ENCODE measurements around the gene TOR2A.
"Not testable (repeated sequence)": the region's sequence is repeated elsewhere in the genome, so short reads cannot be mapped to it uniquely, and the experiment has no call there.

TOR2A gene

GRCh38 chr9:127769101-127769500 lies 34.0 kb upstream of the TOR2A start:
- DNase-seq = no peak

- no peak for DNase-seq
Measured at GRCh38 chr9:127768698-127769097, 33.6 kb upstream of the TOR2A start.

DNA sequence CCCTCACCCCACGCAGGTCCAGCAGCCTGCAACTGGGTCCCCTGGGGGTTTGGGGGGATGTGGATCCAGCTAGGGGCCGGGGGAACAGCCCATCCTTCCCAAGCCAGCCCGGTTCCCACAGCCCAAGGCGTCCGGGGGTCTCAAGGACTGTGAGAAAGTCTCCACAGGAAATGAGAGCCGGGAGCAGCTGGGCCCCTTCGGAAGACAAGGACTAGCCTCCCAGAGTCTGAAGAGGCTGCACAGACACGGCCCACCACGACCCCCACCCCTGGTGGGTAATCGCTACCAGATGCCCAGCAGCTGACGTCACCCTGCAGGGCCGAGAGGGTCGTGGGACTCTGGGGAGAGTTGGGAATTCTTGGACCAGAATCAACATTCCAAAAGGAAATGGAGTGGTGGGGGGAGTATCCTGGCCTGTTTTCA lies 32.8 kb upstream of the TOR2A start:
- DNase-seq = no peak

- no peak for DNase-seq
Measured at GRCh38 chr9:127767410-127767809, 32.3 kb upstream of the TOR2A start.

DNA sequence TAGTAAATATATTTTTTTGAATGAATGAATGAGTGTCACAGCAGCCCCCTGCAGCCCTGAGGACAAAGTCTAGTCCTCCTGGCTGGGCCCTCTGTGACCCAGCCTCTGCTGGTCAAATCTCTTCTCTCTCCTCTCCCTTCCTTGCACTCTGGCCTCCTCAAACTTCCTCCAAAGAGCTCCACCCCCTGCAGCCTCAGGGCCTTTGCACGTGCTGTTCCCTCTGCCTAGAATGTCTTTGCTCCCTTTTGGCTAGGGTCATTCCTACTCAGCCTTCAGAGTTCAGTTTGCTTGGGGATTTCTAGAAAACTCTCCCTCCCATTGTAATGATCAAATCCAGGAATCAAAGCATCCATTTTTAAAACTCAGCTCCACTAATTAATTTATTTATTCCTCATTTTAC lies 30.3 kb upstream of the TOR2A start:
- DNase-seq = no peak

- peak in 3 of 56 donors; percentile 18 to 23 (median 21) for DNase-seq
Measured at GRCh38 chr9:127763918-127764384, 28.9 kb upstream of the TOR2A start.

DNA sequence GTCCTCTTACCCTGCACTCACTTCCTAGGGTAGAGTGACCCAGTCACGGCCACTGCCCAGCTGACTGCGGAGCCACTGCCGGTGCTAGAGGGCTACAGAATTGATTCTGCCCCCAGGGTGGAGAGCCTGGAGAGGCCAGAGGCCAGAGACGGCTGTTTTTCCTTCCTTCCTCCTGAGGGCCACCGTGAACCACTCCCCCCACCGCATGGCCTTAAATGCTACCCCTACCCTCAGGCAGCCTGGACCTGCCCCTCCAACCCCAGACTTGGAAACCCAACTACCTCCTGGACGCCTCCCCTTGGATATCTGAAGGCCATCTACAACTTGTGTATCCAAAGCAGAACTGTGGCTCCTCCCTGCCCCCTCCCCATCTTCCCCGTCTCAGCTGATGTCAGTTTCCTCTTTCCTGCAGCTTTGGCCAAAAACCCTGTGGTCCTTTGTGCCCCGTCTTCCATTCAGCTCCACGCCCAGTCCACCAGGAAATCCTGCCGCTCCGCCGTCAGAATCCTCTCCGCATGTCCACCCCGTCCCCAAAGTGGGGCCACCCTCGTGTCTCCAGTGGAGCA lies 27.1 kb upstream of the TOR2A start:
- peak in 1 of 56 donors; percentile 11 for DNase-seq

GRCh38 chr9:127761491-127761956 lies 26.4 kb upstream of the TOR2A start:
- no peak for DNase-seq

DNA sequence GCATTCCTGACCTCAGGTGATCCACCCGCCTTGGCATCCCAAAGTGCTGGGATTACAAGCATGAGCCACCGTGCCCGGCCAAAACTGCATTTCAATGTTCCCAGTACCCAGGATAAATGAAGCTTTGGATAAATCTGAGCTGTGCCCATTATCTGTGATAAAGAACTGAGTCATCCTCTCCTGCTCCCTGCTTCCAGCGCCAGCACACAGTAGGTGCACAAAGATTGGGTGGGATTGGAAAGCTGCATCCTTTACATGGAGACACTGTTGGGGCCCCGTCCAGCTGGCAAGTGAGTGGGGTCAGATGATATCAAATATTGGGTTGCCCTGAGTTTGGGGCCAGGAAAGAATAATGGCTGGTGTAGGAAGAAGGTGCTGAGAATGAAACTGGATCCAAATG lies 26.0 kb upstream of the TOR2A start:
- no peak for DNase-seq

- no peak for DNase-seq
Measured at GRCh38 chr9:127758843-127759242, 23.7 kb upstream of the TOR2A start.

DNA sequence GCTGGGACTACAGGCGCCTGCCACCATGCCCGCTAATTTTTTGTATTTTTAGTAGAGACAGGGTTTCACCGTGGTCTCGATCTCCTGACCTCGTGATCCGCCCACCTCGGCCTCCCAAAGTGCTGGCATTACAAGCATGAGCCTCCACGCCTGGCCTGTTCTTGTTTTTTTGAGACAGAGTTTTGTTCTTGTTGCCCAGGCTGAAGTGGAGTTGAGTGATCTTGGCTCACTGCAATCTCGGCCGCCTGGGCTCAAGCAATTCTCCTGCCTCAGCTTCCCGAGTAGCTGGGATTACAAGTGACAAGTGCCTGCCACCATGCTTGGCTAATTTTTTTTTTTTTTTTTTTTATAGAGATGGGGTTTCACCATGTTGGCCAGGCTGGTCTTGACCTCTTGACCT lies 21.7 kb upstream of the TOR2A start:
- DNase-seq = not testable (repeated sequence)

DNA sequence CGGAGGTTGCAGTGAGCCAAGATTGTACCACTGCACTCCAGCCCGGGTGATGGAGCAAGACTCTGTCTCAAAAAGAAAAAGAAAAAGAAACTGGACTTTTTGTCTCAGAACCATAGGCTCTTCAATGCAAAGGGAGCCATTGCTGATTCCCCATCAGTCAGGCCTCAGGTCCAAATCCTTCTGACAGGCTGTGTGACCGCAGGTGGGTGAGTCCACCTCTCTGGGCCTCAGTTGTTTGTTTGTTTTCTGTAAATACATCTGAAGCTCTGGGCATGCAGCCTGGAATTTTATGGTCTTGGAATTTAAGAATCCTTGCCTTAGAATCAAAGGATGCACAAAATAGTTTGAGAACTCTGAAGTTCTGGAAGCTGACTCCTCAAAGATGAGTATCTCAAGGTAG lies 21.1 kb upstream of the TOR2A start:
- DNase-seq = no peak

DNA sequence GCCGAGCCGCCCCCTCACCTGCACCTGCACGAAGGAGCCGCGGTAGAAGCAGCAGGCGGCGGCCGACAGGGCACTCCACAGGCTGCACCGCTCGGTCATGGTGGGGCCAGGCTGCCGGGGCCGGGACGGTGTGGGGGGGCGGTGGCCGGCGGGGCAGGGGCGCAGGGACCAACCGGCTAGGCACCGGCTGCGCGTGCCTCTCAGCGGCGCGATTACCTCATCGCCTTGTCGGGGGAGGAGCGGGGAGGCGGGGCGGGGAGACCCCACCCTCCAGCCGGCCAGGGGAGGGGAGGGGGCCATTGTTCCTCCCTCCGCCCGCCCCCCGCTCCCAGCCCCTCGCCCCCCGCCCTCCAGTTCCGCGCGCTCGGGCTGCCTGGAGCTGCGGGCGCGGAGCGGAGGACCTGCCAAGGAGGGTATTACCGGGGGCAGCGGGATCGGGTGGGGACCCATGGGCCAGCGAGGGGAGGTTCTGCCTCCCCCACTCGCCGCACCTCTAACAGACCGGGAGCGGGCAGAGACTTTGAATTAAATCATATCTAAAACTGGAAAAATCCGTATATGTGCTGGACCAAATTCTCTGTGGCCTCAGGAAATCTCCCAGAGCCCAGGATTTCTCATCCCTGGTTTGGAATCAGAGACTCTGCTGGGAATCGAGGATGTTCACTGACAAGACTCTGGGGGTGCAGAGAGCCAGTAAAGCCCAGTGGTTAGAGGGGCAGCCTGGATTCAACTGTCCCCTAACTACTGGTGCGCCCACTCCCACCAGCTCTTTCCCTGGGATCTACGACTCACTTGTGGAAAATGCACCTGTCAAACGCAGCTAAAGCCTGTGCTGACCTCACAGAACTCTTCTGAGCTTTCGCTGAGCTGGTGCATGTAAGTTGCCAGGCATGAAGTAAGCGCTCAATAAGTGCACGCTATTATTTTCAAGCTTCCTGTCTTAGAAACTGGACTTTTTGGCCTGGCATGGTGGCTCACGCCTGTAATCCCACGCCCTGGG lies 20.3 kb upstream of the TOR2A start:
- DNase-seq = peak in 6 of 56 donors; percentile 16 to 51 (median 19)

GRCh38 chr9:127754099-127755060 lies 19.3 kb upstream of the TOR2A start:
- DNase-seq = peak in 33 of 56 donors; percentile 10 to 79 (median 40)

DNA sequence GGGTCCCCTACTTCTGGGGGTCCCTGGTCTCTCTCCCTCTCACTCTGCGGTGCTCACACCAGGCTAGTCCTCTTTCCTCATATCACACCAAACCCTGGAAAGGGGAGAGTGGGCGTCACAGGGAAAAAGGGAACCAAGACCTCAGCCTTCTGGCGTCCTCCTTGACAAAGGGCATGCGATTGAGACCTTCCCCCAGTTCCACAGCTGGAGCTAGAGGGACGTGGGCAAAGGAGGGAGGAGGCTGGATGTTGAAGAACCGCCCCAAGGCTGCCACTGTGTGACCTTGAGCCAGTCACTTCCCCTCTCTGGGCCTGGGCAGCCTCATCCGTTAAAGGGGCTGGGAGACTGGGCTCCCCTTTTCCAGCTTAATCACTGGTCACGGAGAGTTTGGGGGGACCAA lies 18.5 kb upstream of the TOR2A start:
- no peak for DNase-seq

GRCh38 chr9:127753148-127753547 lies 18.1 kb upstream of the TOR2A start:
- no peak for DNase-seq

GRCh38 chr9:127751269-127752054 lies 16.4 kb upstream of the TOR2A start:
- no peak for DNase-seq

DNA sequence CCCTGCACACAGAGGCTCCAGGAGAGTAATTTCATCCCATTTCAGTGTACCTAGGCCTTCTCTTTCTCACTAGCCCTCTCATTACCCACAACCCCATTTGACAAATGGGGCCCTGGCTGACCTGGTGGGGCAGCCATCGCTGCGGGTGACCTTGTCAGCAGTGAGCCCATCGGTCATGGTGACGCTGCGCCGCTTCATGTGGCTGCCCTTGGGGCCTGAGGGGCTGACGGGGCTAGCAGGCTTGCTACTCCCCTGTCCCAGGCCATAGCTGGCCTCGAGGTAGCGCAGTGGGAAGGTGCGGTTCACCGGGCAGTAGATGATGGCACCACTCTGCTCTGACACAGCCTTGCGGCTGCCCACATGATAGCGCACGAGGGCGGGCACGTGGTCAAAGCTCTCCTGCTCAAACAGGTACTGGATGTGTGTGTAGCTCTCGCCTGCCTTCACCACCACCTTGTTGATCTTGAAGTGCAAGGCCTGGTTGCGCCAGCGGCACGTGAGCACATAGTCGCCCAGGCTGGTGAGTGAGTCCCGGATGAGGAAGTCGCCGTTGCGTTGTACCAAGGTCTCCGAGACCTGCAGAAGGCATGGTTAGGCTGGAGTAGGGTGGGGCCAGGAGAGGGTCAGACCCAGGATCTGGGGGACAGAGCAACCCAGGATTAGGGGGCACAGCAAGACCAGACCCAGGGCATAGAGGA lies 14.1 kb upstream of the TOR2A start:
- no peak for DNase-seq

GRCh38 chr9:127746959-127747569 lies 12.0 kb upstream of the TOR2A start:
- DNase-seq = no peak
